ENCODE data around the gene TNNT3.

DNA sequence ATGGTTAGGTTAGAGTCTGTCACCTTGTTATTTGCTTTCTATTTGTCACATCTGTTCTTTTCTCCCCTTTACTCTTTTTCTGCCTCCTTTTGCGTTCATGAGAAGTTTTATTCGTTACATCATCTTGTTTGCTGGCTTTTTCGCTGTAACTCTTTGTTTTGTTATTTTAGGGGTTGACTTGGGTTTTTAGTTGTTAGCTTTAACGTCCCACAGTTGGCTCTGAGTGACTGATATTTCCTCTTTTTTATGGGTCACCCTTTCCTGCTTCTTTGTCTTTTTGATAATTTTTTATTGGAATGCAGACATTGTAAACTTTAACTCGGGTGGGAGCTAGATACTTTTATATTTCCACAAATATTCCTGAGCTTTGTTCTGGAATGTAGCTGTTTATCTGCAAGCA, 13.3 kb upstream of the TNNT3 start:
- TF ChIP-seq CTCF (IDR thresholded peaks at IDR 0.05) (no peak), MAX (IDR thresholded peaks at IDR 0.05) (no peak), HDAC2 (IDR thresholded peaks at IDR 0.05) (no peak)
